Epithelial cell of proximal tubule (primary cell): ENCODE data around the gene LHX6. TPM values are rescaled to one million over a fixed set of nuclear protein-coding genes. Genes with fewer than 3 reads are reported as not detected.

ENCODE experiments used
- DNase-seq: peaks from one replicate; pipeline ENCODE4 v3.0.0-alpha.2; 2011; ENCODE audit warnings: low read depth
- H3K4me3 ChIP-seq: 2 replicates; pipeline ENCODE4 v1.5.1; 2011; ENCODE audit warnings: low read depth, mild to moderate bottlenecking, low read length
- CTCF ChIP-seq: conservative IDR thresholded peaks from 2 replicates; pipeline ENCODE4 v1.5.1; 2012; ENCODE audit warnings: low read depth, mild to moderate bottlenecking, low read length
- total RNA-seq: library from RNA; depleted of rRNA; stranded (reverse); fragments of >200 nt; gene quantifications from 2 replicates; pipeline ENCODE4 v1.2.3, GENCODE V29; 2015

LHX6 gene
- 0.06 TPM in 1 of 2 replicates, not detected in the other for total RNA-seq

DNA sequence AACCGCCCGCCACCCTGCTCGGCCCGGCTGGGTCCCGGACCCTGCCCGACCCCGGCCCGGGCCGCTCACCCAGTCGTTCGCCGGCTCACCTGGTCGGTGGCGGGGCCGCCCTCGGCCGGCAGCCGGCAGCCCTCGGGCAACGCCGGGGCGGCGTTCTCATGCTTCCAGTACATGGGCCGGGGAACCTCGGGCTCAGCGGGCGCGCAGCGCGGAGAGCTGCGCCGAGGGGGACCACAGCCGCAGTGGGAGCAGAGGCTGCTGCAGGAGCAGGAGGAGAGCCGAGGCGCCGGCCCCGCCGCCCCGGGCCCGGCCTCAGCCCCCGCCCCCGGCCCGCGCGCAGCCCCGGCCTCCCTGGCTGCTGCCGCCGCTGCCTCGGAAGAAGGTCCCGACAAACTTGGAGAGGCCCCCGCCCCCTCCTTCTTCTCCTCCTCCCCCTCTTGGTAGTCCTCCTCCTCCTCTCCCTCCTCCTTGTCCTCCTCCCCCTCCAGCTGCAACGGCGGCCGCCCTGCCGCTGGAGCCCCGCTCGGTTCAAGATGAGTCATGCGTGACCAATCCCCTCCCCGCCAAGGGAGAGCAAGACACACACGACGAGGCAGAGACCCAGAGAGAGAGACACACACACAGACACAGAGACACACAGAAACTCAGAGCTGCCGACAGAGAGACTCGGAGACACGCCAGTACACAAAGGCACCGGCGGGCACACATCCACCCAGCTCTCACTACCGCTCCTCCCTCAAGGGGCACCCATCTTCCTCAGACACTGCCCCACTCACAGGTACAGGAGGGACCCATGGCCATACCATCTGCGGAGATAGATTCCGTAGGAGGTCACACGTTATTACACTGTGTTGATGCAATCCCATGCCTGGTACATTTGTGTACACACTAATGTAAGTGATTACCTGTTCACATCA lies at the start of gene LHX6:
LHX6 (minus strand) TSS at position 390 of the 917 bp plus-strand sequence; CDS start at position 173, 217 bp downstream.
- H3K4me3 ChIP-seq = peak within 1 kb of the TSS; percentile 6
- no peak for TF ChIP-seq CTCF
- no peak for DNase-seq

GRCh38 chr9:122277285-122277897 lies 48.6 kb upstream of the LHX6 start:
- H3K4me3 ChIP-seq = no peak overlapping the region
- no peak for TF ChIP-seq CTCF
- DNase-seq = no peak

GRCh38 chr9:122276096-122276495 lies 47.3 kb upstream of the LHX6 start:
- no peak for TF ChIP-seq CTCF
- no peak overlapping the region for H3K4me3 ChIP-seq
- no peak for DNase-seq

DNA sequence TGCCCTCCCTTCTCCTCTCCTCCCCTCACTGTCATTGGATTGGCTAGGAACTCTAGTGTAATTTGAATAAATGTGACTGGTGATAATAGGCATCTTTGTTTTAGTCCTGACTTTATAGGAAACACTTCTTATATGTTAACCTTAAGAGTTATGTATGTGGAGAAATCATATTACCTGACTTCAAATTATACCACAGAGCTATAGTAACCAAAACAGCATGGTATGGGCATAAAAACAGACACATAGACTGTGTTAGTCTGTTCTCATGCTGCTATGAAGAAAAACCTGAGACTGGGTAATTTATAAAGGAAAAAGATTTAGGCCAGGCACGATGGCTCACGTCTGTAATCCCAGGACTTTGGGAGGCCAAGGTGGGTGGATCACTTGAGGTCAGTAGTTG lies 45.3 kb upstream of the LHX6 start:
- no peak overlapping the region for H3K4me3 ChIP-seq
- DNase-seq = no peak
- no peak for TF ChIP-seq CTCF

DNA sequence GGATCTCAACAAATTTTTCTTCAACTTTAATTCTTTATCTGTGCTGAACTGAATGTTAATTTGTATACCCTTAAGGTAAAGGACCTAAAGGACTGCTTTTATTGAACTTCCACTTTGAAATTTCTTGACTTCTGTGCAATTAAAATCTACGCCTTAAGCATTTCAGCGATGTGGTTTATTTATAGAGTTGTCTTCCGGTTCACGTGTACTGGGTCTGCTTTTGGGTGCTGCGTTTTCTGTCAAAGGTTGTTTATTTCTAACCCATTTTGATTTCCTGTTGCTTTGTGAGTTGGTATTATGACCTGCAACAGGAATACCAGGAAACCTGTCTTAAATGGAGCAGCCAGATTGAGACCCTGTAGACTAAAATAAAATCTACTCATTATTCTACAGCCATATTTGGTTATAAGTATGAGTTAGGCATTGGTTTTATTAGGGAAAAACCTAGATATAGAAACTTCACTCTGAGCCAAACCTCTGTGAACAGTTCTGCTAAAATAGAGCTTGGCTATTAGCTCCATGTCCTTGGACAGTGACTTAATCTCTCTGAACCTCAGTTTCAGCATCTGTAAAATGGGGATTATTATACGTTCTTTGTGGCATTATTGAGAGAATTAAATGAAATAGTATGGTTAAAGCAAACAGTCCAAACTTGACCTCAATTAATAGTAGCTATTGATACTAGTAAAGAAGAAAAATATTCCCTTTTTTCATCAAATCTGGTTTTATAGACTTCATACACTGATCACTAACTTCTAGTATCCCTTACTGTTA lies 39.5 kb upstream of the LHX6 start:
- no peak for DNase-seq
- TF ChIP-seq CTCF = no peak
- no peak overlapping the region for H3K4me3 ChIP-seq

- peak overlapping the region; percentile 98 for H3K4me3 ChIP-seq
- DNase-seq = no peak
- TF ChIP-seq CTCF = no peak
These were observed 36.6 kb upstream of the LHX6 start for GRCh38 chr9:122265149-122265915.
